GM23248 (cell line): ENCODE measurements around the gene GSG1L.

Experiments used
- EZH2 ChIP-seq: fragments of 200-600 bp; sonication (generic); IDR thresholded peaks from 2 replicates; pipeline ENCODE4 v1.6.1; 2018; ENCODE audit warnings: antibody characterized with exemption, mild to moderate bottlenecking; ENCODE audit not compliant: insufficient read depth, poor library complexity, severe bottlenecking
- EZH2phosphoT487 ChIP-seq: fragments of 200-600 bp; sonication (generic); IDR thresholded peaks from 2 replicates; pipeline ENCODE4 v1.6.1; 2018; ENCODE audit warnings: antibody characterized with exemption, moderate library complexity, mild to moderate bottlenecking, low read depth; ENCODE audit not compliant: insufficient read depth

GRCh38 chr16:27752241-27752640 is 311.3 kb downstream of the GSG1L start:
- TF ChIP-seq EZH2 (no peak), EZH2phosphoT487 (no peak)
